HepG2 (cell line): ENCODE results near the gene ABCB6. TPM values are rescaled to one million over a fixed set of nuclear protein-coding genes. Genes with fewer than 3 reads are reported as not detected.

Experiments
- E2F1 ChIP-seq: sonication (generic); formaldehyde crosslinking; IDR thresholded peaks from 2 replicates; pipeline ENCODE4 v1.5.0; 2020; ENCODE audit warnings: missing genetic modification reagents
- EZH2 ChIP-seq: conservative IDR thresholded peaks from 2 replicates; pipeline ENCODE4 v1.6.1; 2012; ENCODE audit warnings: mild to moderate bottlenecking, low read depth, low read length, moderate library complexity
- FUBP1 ChIP-seq: sonication (generic); formaldehyde crosslinking; IDR thresholded peaks from 2 replicates; pipeline ENCODE4 v1.5.1; 2020; ENCODE audit warnings: missing genetic modification reagents, mild to moderate bottlenecking, borderline replicate concordance
- HNF4G ChIP-seq, 2 experiments: sonication (generic) in 1 of 2; formaldehyde crosslinking in 1 of 2; IDR thresholded peaks; 2 replicates each; pipeline versions ENCODE4 v1.4.0 to v1.6.1; 2011 to 2020; ENCODE audit warnings: borderline replicate concordance in 2 of 2, low read depth in 2 of 2, mild to moderate bottlenecking in 2 of 2, low read length in 1 of 2, missing genetic modification reagents in 1 of 2, moderate library complexity in 1 of 2
- KDM5A ChIP-seq: fragments of 200-600 bp; sonication (generic); IDR thresholded peaks from 2 replicates; pipeline ENCODE4 v1.7.0; 2018; ENCODE audit warnings: antibody characterized with exemption, mild to moderate bottlenecking, low read length, borderline replicate concordance
- KMT2A ChIP-seq: sonication (generic); formaldehyde crosslinking; IDR thresholded peaks from 2 replicates; pipeline ENCODE4 v1.4.0; 2020; ENCODE audit warnings: missing genetic modification reagents
- LRRFIP1 ChIP-seq: sonication (generic); formaldehyde crosslinking; conservative IDR thresholded peaks from 2 replicates; pipeline ENCODE4 v1.4.0; 2020; ENCODE audit warnings: missing genetic modification reagents
- ONECUT2 ChIP-seq: sonication (generic); formaldehyde crosslinking; IDR thresholded peaks from 2 replicates; pipeline ENCODE4 v1.4.0; 2020; ENCODE audit warnings: missing genetic modification reagents
- PCBP2 ChIP-seq: fragments of 200-400 bp; formaldehyde crosslinking; optimal IDR thresholded peaks from 2 replicates; pipeline ENCODE3; 2018; ENCODE audit warnings: low read length, low read depth; ENCODE audit not compliant: poor library complexity, severe bottlenecking
- SNAPC5 ChIP-seq: sonication (generic); formaldehyde crosslinking; IDR thresholded peaks from 2 replicates; pipeline ENCODE4 v1.8.1; 2023; ENCODE audit warnings: mild to moderate bottlenecking, missing genetic modification reagents, borderline replicate concordance
- SRY ChIP-seq: sonication (generic); formaldehyde crosslinking; IDR thresholded peaks from 2 replicates; pipeline ENCODE4 v1.8.0; 2022; ENCODE audit warnings: mild to moderate bottlenecking, missing genetic modification reagents
- YY1 ChIP-seq: IDR thresholded peaks from 2 replicates; pipeline ENCODE4 v1.6.1; 2011; ENCODE audit warnings: low read length, low read depth, moderate library complexity, mild to moderate bottlenecking; ENCODE audit not compliant: insufficient read depth, insufficient replicate concordance
- ZNF24 ChIP-seq: fragments of 450-650 bp; IDR thresholded peaks from 2 replicates; pipeline ENCODE4 v1.6.1; 2017; ENCODE audit warnings: antibody characterized with exemption, mild to moderate bottlenecking
- ZNF296 ChIP-seq: sonication (generic); formaldehyde crosslinking; conservative IDR thresholded peaks from 2 replicates; pipeline ENCODE4 v1.5.0; 2020; ENCODE audit warnings: mild to moderate bottlenecking, missing genetic modification reagents
- ZNF383 ChIP-seq: sonication (generic); formaldehyde crosslinking; IDR thresholded peaks from 2 replicates; pipeline ENCODE4 v1.4.0; 2020; ENCODE audit warnings: missing genetic modification reagents, mild to moderate bottlenecking, borderline replicate concordance
- ZNF547 ChIP-seq: sonication (generic); formaldehyde crosslinking; IDR thresholded peaks from 2 replicates; pipeline ENCODE4 v1.5.1; 2020; ENCODE audit warnings: mild to moderate bottlenecking, missing genetic modification reagents
- ZNF609 ChIP-seq: sonication (generic); formaldehyde crosslinking; IDR thresholded peaks from 2 replicates; pipeline ENCODE4 v1.4.0; 2020; ENCODE audit warnings: mild to moderate bottlenecking, missing genetic modification reagents, borderline replicate concordance
- ZNF777 ChIP-seq: sonication (generic); formaldehyde crosslinking; IDR thresholded peaks from 2 replicates; pipeline ENCODE4 v1.4.0; 2020; ENCODE audit warnings: missing genetic modification reagents
- polyA plus RNA-seq, 8 experiments: library from polyadenylated mRNA; depleted of rRNA in 3 of 8; stranded (reverse) in 7 of 8; unstranded in 1 of 8; fragments of >200 nt; fragmentation: Illumina TruSeq in 4 of 8; extraction: Trizol in 4 of 8; gene quantifications; 2 replicates each; pipeline versions ENCODE4 v1.2.1 to v1.2.3, GENCODE V29; 2011 to 2016; ENCODE audit warnings: low read depth in 4 of 8, missing spikeins in 1 of 8, mixed read lengths in 1 of 8; ENCODE audit not compliant: insufficient read depth in 1 of 8
- total RNA-seq, 5 experiments: library from RNA; depleted of rRNA; stranded (reverse); fragments of >200 nt; fragmentation: Illumina TruSeq; extraction: Trizol; gene quantifications; 2 replicates each; pipeline ENCODE4 v1.2.3, GENCODE V29; 2016; ENCODE audit warnings: low read depth in 1 of 5

ABCB6 gene
- total and polyA plus RNA-seq, 2 of the 13 experiments (the other 11 are each of a cell fraction or from before 2014, with no cell fraction given): 91.1 to 137 TPM

- TF ChIP-seq FUBP1 (CRISPR knock-in tag) (no peak), ZNF547 (CRISPR knock-in tag) (no peak), KMT2A (CRISPR knock-in tag) (no peak), ZNF777 (peak; percentile 83; the same call in 1 of the 2 replicates), E2F1 (no peak), ZNF296 (CRISPR knock-in tag) (peak; percentile 6; the same call in 1 of the 2 replicates), LRRFIP1 (CRISPR knock-in tag) (no peak), SNAPC5 (CRISPR knock-in tag) (no peak; the same call in 1 of the 2 replicates), PCBP2 (no peak), KDM5A (peak; percentile 40; the same call in 1 of the 2 replicates), SRY (CRISPR knock-in tag) (no peak; the same call in 1 of the 2 replicates), ZNF383 (CRISPR knock-in tag) (peak; percentile 39; the same call in 1 of the 2 replicates), ZNF609 (no peak), ONECUT2 (CRISPR knock-in tag) (no peak; the same call in 1 of the 2 replicates), YY1 (no peak), HNF4G (IDR thresholded peaks at IDR 0.05; ENCODE audit: borderline replicate concordance, low read depth, low read length) (no peak), HNF4G (CRISPR knock-in tag; IDR thresholded peaks at IDR 0.05; ENCODE audit: borderline replicate concordance, low read depth) (no peak), ZNF24 (no peak), EZH2 (no peak)
These were observed 484 bp downstream of the ABCB6 start (continued) for GRCh38 chr2:219218217-219218731.
